Brain microvascular endothelial cell (primary cell): Measurements from ENCODE around the gene WWOX.

ENCODE experiments used
- DNase-seq: peaks from one replicate; pipeline ENCODE4 v3.0.0-alpha.2; 2020
- H3K27ac ChIP-seq: fragments of 250-450 bp; sonication (Bioruptor Pico); 2 replicates; pipeline ENCODE4 v1.5.1; 2020; ENCODE audit warnings: mild to moderate bottlenecking, moderate library complexity
- H3K27me3 ChIP-seq: fragments of 250-450 bp; sonication (Bioruptor Pico); replicated peaks from 2 replicates; pipeline ENCODE4 v1.5.1; 2020; ENCODE audit warnings: mild to moderate bottlenecking
- H3K36me3 ChIP-seq: fragments of 250-450 bp; sonication (Bioruptor Pico); replicated peaks from 2 replicates; pipeline ENCODE4 v1.5.1; 2020; ENCODE audit warnings: mild to moderate bottlenecking
- H3K4me3 ChIP-seq: 2 replicates; pipeline ENCODE4 v1.5.1; 2011; ENCODE audit warnings: low read depth, mild to moderate bottlenecking, control low read depth, low read length, moderate library complexity
- in situ Hi-C: cut with HindIII; loops from 2 replicates; pipeline ENCODE4 v1.10.0; 2017; ENCODE audit warnings: low sequenced_read_pairs, low pct_ligation_motif_present
- TF ChIP-seq, protein P1 (sequence below): IDR thresholded peaks from 2 replicates; pipeline ENCODE4 v1.5.1; 2011; ENCODE audit warnings: low read depth, mild to moderate bottlenecking, moderate library complexity, low read length, control low read depth, inconsistent platforms; ENCODE audit errors: missing control alignments

WWOX gene

DNA sequence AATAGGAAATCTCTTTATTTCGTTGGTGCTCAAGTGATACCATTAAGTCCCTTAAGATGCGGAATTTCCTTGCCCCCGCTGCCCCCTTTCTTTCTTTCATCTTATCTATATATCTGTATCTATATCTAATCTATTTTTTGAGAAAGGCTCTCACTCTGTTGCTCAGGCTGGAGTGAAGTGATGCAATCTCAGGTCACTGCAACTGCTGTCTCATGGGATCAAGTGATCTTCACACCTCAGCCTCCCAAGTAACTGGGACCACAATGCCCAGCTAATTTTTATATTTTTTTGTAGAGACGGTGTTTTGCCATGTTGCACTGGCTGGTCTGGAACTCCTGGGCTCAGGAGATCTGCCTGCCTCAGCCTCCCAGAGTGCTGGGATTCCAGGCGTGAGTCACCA is 693.5 kb downstream of the WWOX start:
- TF ChIP-seq, protein P1, sequence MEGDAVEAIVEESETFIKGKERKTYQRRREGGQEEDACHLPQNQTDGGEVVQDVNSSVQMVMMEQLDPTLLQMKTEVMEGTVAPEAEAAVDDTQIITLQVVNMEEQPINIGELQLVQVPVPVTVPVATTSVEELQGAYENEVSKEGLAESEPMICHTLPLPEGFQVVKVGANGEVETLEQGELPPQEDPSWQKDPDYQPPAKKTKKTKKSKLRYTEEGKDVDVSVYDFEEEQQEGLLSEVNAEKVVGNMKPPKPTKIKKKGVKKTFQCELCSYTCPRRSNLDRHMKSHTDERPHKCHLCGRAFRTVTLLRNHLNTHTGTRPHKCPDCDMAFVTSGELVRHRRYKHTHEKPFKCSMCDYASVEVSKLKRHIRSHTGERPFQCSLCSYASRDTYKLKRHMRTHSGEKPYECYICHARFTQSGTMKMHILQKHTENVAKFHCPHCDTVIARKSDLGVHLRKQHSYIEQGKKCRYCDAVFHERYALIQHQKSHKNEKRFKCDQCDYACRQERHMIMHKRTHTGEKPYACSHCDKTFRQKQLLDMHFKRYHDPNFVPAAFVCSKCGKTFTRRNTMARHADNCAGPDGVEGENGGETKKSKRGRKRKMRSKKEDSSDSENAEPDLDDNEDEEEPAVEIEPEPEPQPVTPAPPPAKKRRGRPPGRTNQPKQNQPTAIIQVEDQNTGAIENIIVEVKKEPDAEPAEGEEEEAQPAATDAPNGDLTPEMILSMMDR = no peak
- Histone ChIP-seq H3K27me3 (no peaks in the 10 kb centered on the region), H3K36me3 (no peaks in the 10 kb centered on the region), H3K4me3 (no peak overlapping the region), H3K27ac (no peak overlapping the region)
- DNase-seq = no peak
- in situ Hi-C loops = no loop called here

DNA sequence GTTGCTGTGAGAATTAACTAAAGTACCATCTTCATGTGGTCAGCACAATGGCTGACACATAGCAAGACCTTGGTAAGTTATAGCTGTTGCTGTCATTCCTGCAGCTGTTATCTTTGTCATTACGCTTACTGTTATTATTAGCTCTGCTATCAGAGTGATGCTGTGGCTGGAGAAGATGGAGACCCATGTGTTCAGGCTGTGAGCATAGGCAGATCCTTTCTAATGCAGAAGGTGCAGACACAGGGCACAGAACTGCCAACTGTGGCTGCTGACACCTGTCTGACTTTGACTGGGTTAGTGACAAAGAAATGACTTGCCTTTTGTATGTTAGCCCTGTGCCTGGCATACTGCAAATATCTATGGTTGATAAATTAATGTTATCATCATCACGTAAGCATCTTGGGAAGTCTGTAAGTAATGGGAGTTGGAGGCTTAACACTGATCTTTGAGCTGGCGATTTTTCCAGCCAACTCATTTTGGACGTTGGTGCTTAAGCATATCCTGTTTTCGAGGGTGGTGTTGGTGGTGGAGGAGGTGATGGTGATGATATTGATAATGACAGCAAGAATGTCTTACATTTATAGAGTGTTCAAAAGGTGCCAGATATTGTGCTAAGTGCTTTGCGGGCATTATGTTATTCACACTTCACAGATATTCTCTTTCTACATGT is 695.3 kb downstream of the WWOX start:
- H3K4me3 ChIP-seq = no peak overlapping the region
- DNase-seq = no peak
- H3K36me3 ChIP-seq = no peaks in the 10 kb centered on the region
- no peak overlapping the region for H3K27ac ChIP-seq
- H3K27me3 ChIP-seq = no peaks in the 10 kb centered on the region
- in situ Hi-C loops = no loop called here
- TF ChIP-seq, protein P1 = no peak

DNA sequence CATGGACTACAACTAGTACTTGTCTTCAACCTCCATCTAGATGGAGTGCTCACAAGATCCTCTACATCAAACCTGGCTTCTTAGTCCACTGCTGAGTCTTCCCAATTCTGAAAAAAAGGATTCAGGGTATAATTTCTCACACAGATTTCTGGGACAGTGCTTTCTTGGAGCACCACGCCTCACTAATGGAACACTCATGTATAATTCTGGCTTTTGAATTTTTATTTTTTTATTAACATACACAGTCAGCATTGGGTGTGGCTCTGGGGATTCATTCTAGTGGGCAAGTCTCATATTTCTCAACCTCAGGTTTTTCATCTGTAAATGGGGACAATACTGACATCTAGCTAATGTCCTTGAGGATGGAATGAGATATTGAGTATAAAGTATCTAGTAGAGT is 696.0 kb downstream of the WWOX start:
- in situ Hi-C loops = no loop called here
- TF ChIP-seq, protein P1 = no peak
- no peak for DNase-seq
- Histone ChIP-seq H3K27me3 (no peaks in the 10 kb centered on the region), H3K4me3 (no peak overlapping the region), H3K27ac (no peak overlapping the region), H3K36me3 (no peaks in the 10 kb centered on the region)

DNA sequence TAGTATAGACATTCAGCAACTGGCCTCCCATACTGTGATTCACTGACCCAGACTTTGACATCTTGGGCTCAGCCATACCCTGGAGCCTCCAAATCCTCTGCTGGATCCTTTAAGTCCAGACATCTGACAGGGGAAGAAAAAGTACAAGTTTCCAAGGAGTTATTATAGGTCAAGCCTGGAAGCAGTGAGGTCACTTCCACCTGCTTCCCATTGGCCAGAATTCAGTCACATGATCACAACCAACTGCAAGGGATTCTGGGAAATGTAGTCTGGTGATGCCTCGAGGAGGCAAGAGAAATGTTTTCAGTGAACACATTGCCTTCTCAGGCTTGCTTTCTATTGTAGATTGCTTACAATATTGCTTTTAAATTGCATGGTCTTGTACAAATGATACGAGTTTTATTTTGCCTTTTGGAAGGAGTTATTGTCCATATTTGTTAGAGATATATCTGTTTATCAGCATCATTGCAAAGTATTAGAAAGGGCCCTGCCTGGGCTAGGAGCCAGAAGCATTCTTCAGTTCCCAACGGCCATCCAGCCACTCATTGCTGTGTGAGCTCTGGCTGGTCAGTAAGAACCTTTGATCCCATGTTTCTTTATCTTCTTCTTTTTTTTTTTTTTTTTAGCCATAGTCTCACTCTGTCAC is 696.9 kb downstream of the WWOX start:
- TF ChIP-seq, protein P1 = no peak
- Histone ChIP-seq H3K27me3 (no peaks in the 10 kb centered on the region), H3K36me3 (no peaks in the 10 kb centered on the region), H3K4me3 (no peak overlapping the region), H3K27ac (no peak overlapping the region)
- in situ Hi-C loops = no loop called here
- DNase-seq = no peak

DNA sequence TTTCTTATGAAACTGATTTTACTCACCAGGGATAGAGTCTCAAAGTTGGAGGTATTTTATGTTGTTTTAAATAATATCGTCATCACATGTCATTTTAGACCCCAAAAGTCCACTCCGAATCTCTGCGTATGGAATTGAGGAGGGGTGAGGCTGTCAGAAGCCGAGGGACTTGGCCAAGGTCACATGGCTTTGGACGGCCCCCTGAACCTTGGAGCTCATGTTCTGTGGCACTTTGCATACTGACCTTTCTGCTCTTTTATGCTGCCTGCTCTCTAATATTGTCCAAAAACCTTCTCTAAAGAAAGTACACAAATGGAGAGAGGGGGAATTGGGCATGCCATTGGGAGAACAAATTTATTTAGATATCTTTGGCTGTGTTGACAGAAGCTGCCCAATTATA is 700.0 kb downstream of the WWOX start:
- Histone ChIP-seq H3K4me3 (no peak overlapping the region), H3K27ac (no peak overlapping the region), H3K36me3 (no peaks in the 10 kb centered on the region), H3K27me3 (no peaks in the 10 kb centered on the region)
- DNase-seq = no peak
- TF ChIP-seq, protein P1 = no peak
- in situ Hi-C loops = no loop called here
